AG04450 (cell line): Measurements from ENCODE around the gene AZIN2. TPM values are rescaled to one million over a fixed set of nuclear protein-coding genes. Genes with fewer than 3 reads are reported as not detected.

Experiments
- CTCF ChIA-PET: fragments of 300-600, 350-600 bp; formaldehyde crosslinking; extraction: SDS; loops from one replicate; lab custom pipeline; 2022; ENCODE audit warnings: antibody characterized with exemption, inconsistent platforms; lab: Charles Lee
- POLR2A ChIA-PET: fragments of 350-600 bp; formaldehyde crosslinking; extraction: SDS; loops from one replicate; lab custom pipeline; 2021; ENCODE audit warnings: antibody characterized with exemption, inconsistent platforms; lab: Yijun Ruan, JAX
- DNase-seq: peaks from one replicate; pipeline ENCODE4 v3.0.0-alpha.2; 2011; ENCODE audit warnings: low read depth, low spot score
- H3K27ac ChIP-seq: one replicate; pipeline ENCODE4 v1.5.1; 2012; ENCODE audit warnings: low read depth, low read length, control low read depth
- H3K27me3 ChIP-seq: one replicate; pipeline ENCODE4 v1.6.0; 2012; ENCODE audit warnings: low read length; ENCODE audit not compliant: control insufficient read depth, insufficient read depth
- H3K4me3 ChIP-seq: 2 replicates; pipeline ENCODE4 v1.5.1; 2011; ENCODE audit warnings: mild to moderate bottlenecking, low read depth, low read length, control low read depth
- H3K9me3 ChIP-seq: 2 replicates; pipeline ENCODE4 v1.5.1; 2012; ENCODE audit warnings: low read length; ENCODE audit not compliant: control insufficient read depth, insufficient read depth
- polyA plus RNA-seq: library from polyadenylated mRNA; depleted of rRNA; stranded (reverse); fragments of >200 nt; gene quantifications from 2 replicates; pipeline ENCODE4 v1.2.3, GENCODE V29; 2011
- TF ChIP-seq, protein P1 (sequence below): IDR thresholded peaks from 2 replicates; pipeline ENCODE4 v1.5.1; 2011; ENCODE audit warnings: low read depth, low read length, control low read depth, inconsistent platforms

AZIN2 gene
- polyA plus RNA-seq, 1 experiment: 7.0 TPM

DNA sequence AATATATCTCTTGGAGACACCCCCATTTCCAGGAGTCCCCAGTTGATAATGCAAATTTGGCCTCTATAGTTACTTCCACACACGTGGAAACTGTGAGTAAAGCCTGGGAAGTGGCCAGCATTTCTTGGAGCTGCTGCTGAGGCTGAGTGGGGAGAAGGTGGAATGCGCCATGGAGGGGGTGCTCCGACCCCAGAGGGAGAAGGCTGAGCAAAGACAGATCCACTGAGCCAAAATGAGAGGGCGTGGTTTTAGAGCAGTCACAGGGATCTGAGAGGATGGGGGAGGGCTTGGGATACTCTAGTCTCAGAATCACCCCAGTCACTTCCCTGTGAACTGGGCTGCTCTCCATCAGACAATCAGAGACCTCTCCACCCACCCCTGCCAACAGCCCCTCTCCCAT, 62.2 kb downstream of the AZIN2 start:
- Histone ChIP-seq H3K27me3 (no peaks in the 10 kb centered on the region), H3K9me3 (no peaks in the 10 kb centered on the region; the same call in 1 of the 2 replicates), H3K4me3 (no peak overlapping the region), H3K27ac (peak overlapping the region; percentile 89)
- CTCF ChIA-PET: interaction anchor here (1.7 to 1.9 kb wide), 2 partner anchors 16 to 48 kb away, joined by 6 to 12 read pairs; no protein-coding TSS in a partner anchor
- POLR2A ChIA-PET: interaction anchor here (0.8 to 1.5 kb wide), 3 partner anchors 9 to 207 kb away, joined by 3 to 7 read pairs (median 6); no protein-coding TSS in a partner anchor
- DNase-seq: peak; percentile 21
- TF ChIP-seq, protein P1, sequence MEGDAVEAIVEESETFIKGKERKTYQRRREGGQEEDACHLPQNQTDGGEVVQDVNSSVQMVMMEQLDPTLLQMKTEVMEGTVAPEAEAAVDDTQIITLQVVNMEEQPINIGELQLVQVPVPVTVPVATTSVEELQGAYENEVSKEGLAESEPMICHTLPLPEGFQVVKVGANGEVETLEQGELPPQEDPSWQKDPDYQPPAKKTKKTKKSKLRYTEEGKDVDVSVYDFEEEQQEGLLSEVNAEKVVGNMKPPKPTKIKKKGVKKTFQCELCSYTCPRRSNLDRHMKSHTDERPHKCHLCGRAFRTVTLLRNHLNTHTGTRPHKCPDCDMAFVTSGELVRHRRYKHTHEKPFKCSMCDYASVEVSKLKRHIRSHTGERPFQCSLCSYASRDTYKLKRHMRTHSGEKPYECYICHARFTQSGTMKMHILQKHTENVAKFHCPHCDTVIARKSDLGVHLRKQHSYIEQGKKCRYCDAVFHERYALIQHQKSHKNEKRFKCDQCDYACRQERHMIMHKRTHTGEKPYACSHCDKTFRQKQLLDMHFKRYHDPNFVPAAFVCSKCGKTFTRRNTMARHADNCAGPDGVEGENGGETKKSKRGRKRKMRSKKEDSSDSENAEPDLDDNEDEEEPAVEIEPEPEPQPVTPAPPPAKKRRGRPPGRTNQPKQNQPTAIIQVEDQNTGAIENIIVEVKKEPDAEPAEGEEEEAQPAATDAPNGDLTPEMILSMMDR: no peak

DNA sequence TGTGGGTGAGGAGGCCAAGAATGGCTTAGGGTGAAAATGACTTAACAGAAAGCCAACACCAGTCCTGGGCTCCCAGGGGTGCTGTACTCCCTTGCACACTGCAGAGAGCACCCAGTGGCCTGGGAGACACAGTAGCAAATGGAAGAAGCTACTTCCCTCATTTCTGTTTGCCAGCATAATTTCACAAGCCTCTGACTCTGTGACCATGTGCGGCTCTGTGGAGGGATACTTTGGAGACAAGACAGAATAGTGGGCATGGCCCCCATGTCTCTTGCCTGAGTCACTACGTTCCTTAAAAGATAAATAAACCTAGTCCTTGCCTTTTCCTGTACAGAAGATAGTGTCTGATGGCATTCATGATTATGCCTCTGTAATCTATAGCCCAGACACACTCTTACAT, 62.7 kb downstream of the AZIN2 start:
- TF ChIP-seq, protein P1: no peak
- ChIA-PET POLR2A (interaction anchor here (0.7 to 1.5 kb wide), 5 partner anchors 9 to 250 kb away, joined by 3 to 7 read pairs (median 6); no protein-coding TSS in a partner anchor), CTCF (interaction anchor here (0.6 to 1.9 kb wide), 3 partner anchors 17 to 244 kb away, joined by 3 to 12 read pairs (median 6); no protein-coding TSS in a partner anchor)
- no peak overlapping the region for H3K4me3 ChIP-seq
- peak; percentile 64 for DNase-seq
- peak overlapping the region; percentile 89 for H3K27ac ChIP-seq
- no peaks in the 10 kb centered on the region for H3K27me3 ChIP-seq
- H3K9me3 ChIP-seq: no peaks in the 10 kb centered on the region; the same call in 1 of the 2 replicates

DNA sequence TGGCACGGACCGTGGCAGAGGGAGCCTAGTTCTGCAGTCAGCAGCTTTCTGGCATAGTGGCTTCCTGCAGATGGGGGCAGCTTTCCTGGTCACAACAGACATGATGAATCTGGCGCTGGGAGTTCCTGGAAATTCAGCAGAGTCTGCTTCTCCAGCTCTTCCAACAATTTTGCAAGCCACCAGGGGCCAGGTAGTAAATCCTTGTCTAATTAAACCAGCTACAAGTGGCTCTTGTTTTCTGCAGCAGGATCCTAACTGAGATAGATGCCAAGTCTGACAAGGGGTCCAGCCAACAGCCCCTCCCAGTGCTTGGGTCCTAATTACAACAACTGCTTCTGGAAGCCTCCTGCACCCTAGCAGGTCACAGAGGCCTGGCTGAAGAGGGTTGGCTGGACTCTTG, 65.0 kb downstream of the AZIN2 start:
- no peak for DNase-seq
- CTCF ChIA-PET: no interaction called here
- TF ChIP-seq, protein P1: no peak
- Histone ChIP-seq H3K27me3 (no peaks in the 10 kb centered on the region), H3K27ac (no peak overlapping the region), H3K4me3 (no peak overlapping the region), H3K9me3 (no peaks in the 10 kb centered on the region; the same call in 1 of the 2 replicates)
- POLR2A ChIA-PET: no interaction called here

DNA sequence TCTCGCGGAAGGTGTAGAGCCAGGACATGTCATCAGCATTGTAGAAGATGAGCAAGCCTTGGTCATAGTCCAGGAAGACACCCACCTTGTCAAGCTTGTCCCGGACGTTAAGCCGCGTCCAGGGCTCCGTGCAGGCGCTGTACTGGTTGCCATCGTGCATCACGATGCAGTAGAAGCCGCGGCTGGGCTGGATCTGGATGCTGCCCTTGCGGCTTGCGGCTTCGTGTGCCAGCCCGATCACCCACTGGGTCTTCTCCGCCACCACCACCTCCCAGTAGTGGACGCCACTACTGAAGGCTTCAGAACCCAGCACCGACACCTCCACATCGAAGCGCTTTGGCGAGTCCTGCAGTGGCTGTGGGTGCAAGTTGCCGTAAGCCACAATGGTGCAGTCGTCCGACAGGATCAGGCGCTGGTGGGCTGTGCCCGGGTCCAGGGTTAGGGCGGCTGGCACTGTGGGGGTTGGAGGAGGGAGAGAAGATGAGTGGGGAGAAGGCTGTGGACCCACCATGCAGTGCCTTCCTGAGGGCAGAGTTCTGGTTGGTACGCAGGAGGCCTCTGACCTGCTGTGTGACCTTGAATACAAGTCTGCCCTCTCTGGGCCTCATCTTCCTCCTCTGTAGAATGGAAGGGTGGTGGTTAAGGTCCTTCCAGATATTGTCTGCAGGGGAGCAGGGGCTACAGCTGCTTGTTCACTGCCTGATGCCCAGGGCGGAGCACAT, 66.5 kb downstream of the AZIN2 start:
- ChIA-PET CTCF (interaction anchor here (0.6 to 1.2 kb wide), 8 partner anchors 10 to 214 kb away, joined by 3 to 7 read pairs (median 4); partner anchors contain the start of gene TRIM62), POLR2A (interaction anchor here (0.8 kb wide), 1 partner anchor 67 kb away, joined by 3 read pairs; the partner anchor contains the start of gene AZIN2)
- DNase-seq: no peak
- no peak overlapping the region for H3K4me3 ChIP-seq
- no peaks in the 10 kb centered on the region; the same call in 1 of the 2 replicates for H3K9me3 ChIP-seq
- TF ChIP-seq, protein P1: no peak
- no peaks in the 10 kb centered on the region for H3K27me3 ChIP-seq
- no peak overlapping the region for H3K27ac ChIP-seq

DNA sequence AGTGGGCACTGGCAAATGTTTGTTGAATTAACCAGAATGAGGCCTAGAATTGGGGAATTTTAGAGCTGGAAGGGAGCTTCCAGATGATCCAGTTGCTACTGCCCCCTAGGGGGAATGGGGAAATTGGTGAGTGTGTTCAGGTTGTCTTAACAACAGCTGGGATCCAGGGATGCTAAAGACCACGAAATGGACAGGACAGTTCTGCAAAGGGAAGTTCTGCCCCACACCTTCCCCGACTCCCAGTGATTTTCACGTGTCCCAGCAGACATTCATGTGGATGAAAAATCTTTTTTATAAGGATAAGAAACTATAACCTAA, 67.0 kb downstream of the AZIN2 start:
- ChIA-PET POLR2A (interaction anchor here (0.8 kb wide), 1 partner anchor 67 kb away, joined by 3 read pairs; the partner anchor contains the start of gene AZIN2), CTCF (interaction anchor here (0.6 to 1.2 kb wide), 8 partner anchors 10 to 215 kb away, joined by 3 to 7 read pairs (median 4); partner anchors contain the start of gene TRIM62)
- TF ChIP-seq, protein P1: peak; percentile 51

More for the DNA sequence above, 67.0 kb downstream of the AZIN2 start:
- no peaks in the 10 kb centered on the region; the same call in 1 of the 2 replicates for H3K9me3 ChIP-seq
- no peak overlapping the region for H3K4me3 ChIP-seq
- DNase-seq: no peak
- no peaks in the 10 kb centered on the region for H3K27me3 ChIP-seq
- H3K27ac ChIP-seq: no peak overlapping the region
